MCF 10A (cell line): ENCODE measurements around the gene AOC2. TPM values are rescaled to one million over a fixed set of nuclear protein-coding genes. Genes with fewer than 3 reads are reported as not detected.
"Not testable (repeated sequence)": the region's sequence is repeated elsewhere in the genome, so short reads cannot be mapped to it uniquely, and the experiment has no call there.

Source experiments
- BruUV-seq: library from RNA; stranded (reverse); fragments of 400-500 nt; replicated peaks from 2 replicates; lab custom pipeline; 2021; lab: Mats Ljungman, UMichigan
- CTCF ChIA-PET: fragments of 300-600 bp; sonication (Branson Sonifier 250); formaldehyde crosslinking; extraction: SDS; loops from one replicate; lab custom pipeline; 2021; ENCODE audit warnings: antibody characterized with exemption, inconsistent platforms; lab: Yijun Ruan, JAX
- POLR2A ChIA-PET: fragments of 300-600, 350-650 bp; sonication (Branson Sonifier 250); formaldehyde crosslinking; extraction: SDS; loops from one replicate; lab custom pipeline; 2020; ENCODE audit warnings: antibody characterized with exemption, inconsistent platforms; lab: Yijun Ruan, JAX
- DNase-seq: peaks from one replicate; pipeline ENCODE4 v3.0.0-alpha.2; 2018; ENCODE audit not compliant: unreplicated experiment
- H3K27ac Mint-ChIP-seq: one replicate; pipeline ENCODE4 v1.8.0; 2022; ENCODE audit warnings: mild to moderate bottlenecking, low read depth, mixed read lengths; ENCODE audit not compliant: unreplicated experiment
- H3K27me3 Mint-ChIP-seq: one replicate; pipeline ENCODE4 v1.8.0; 2022; ENCODE audit warnings: mixed read lengths; ENCODE audit not compliant: insufficient read depth, unreplicated experiment
- H3K36me3 Mint-ChIP-seq: one replicate; pipeline ENCODE4 v1.8.0; 2022; ENCODE audit warnings: mild to moderate bottlenecking, moderate library complexity, mixed read lengths; ENCODE audit not compliant: insufficient read depth, unreplicated experiment
- H3K4me1 Mint-ChIP-seq: one replicate; pipeline ENCODE4 v1.8.0; 2022; ENCODE audit warnings: mixed read lengths; ENCODE audit not compliant: insufficient read depth, unreplicated experiment
- H3K4me3 Mint-ChIP-seq: one replicate; pipeline ENCODE4 v1.8.0; 2022; ENCODE audit warnings: mild to moderate bottlenecking, moderate library complexity, mixed read lengths; ENCODE audit not compliant: unreplicated experiment
- H3K9me3 Mint-ChIP-seq: one replicate; pipeline ENCODE4 v1.8.0; 2022; ENCODE audit warnings: mixed read lengths; ENCODE audit not compliant: unreplicated experiment
- intact Hi-C: fragments of 100-400 bp; cut with micrococcal nuclease; formaldehyde crosslinking; loops from 2 replicates; pipeline ENCODE4 v1.14.1; 2022
- total RNA-seq: library from RNA; stranded (reverse); gene quantifications from 2 replicates; pipeline ENCODE4 v1.2.3, GENCODE V29; 2022
- TF ChIP-seq, protein P1 (sequence below): fragments of 200-600 bp; IDR thresholded peaks from one replicate; pipeline ENCODE4 v1.8.0; 2022; ENCODE audit warnings: antibody characterized with exemption, mild to moderate bottlenecking; ENCODE audit not compliant: unreplicated experiment

AOC2 gene
- total RNA-seq, 1 experiment from 2014 or later: 2.6 TPM

GRCh38 chr17:42849451-42850181, 5.2 kb downstream of the AOC2 start:
- Mint-ChIP-seq H3K27me3 (peaks cover 26% of the 10 kb centered on the region), H3K36me3 (peaks cover 7% of the 10 kb centered on the region), H3K4me1 (peaks cover 13% of the 10 kb centered on the region), H3K9me3 (no peaks in the 10 kb centered on the region), H3K4me3 (no peak overlapping the region), H3K27ac (no peak overlapping the region)
- BruUV-seq: no TSS peak
- POLR2A ChIA-PET: no interaction called here
- intact Hi-C loops: no loop called here
- DNase-seq: no peak
- TF ChIP-seq, protein P1, sequence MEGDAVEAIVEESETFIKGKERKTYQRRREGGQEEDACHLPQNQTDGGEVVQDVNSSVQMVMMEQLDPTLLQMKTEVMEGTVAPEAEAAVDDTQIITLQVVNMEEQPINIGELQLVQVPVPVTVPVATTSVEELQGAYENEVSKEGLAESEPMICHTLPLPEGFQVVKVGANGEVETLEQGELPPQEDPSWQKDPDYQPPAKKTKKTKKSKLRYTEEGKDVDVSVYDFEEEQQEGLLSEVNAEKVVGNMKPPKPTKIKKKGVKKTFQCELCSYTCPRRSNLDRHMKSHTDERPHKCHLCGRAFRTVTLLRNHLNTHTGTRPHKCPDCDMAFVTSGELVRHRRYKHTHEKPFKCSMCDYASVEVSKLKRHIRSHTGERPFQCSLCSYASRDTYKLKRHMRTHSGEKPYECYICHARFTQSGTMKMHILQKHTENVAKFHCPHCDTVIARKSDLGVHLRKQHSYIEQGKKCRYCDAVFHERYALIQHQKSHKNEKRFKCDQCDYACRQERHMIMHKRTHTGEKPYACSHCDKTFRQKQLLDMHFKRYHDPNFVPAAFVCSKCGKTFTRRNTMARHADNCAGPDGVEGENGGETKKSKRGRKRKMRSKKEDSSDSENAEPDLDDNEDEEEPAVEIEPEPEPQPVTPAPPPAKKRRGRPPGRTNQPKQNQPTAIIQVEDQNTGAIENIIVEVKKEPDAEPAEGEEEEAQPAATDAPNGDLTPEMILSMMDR: no peak
- CTCF ChIA-PET: interaction anchor here (0.6 to 2.0 kb wide), 6 partner anchors 14 to 89 kb away, joined by 3 to 9 read pairs (median 6); no protein-coding TSS in a partner anchor

DNA sequence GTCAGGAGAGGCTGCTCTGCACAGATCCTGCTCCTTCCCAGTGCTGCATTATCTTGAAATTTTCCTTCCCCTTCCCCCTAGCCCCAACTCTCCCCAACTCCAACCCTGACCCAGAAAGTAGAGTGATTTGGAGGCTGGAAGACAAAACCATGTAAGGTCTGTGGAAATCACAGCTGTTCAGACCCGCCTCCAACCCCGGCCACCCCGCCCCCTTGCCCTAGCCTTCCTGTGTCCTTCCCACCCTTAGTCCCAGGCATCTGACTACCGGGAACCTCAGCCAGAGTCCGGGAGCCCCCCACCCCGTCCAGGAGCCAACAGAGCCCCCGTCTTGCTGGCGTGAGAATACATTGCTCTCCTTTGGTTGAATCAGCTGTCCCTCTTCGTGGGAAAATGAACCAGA, 6.6 kb downstream of the AOC2 start, which contains the start of gene AOC3:
Gene AOC3, plus strand, starts transcription at position 246 of the 400 bp plus-strand sequence. Its CDS starts 145 bp downstream, at position 391.
- CTCF ChIA-PET: interaction anchor here (0.6 to 1.0 kb wide), 2 partner anchors 78 to 278 kb away, joined by 3 to 4 read pairs; no protein-coding TSS in a partner anchor

GRCh38 chr17:42851371-42852240, 7.2 kb downstream of the AOC2 start:
- H3K4me1 Mint-ChIP-seq, POLR2A ChIA-PET, BruUV-seq, intact Hi-C loops, DNase-seq, H3K9me3 Mint-ChIP-seq, H3K36me3 Mint-ChIP-seq, H3K27ac Mint-ChIP-seq, H3K4me3 Mint-ChIP-seq: not testable (repeated sequence)
- peaks cover 30% of the 10 kb centered on the region for H3K27me3 Mint-ChIP-seq
- CTCF ChIA-PET: interaction anchor here (0.6 kb wide), 2 partner anchors 55 to 86 kb away, joined by 3 read pairs; no protein-coding TSS in a partner anchor

More for the DNA sequence above, 6.6 kb downstream of the AOC2 start, which contains the start of gene AOC3:
- TF ChIP-seq, protein P1: no peak
- no TSS peak for BruUV-seq
- POLR2A ChIA-PET: no interaction called here
- intact Hi-C loops: no loop called here
- no peak within 1 kb of the TSS for H3K4me3 Mint-ChIP-seq
- H3K9me3 Mint-ChIP-seq: no peaks in the 10 kb centered on the region
- H3K36me3 Mint-ChIP-seq: peaks cover 3% of the 10 kb centered on the region
- peaks cover 8% of the 10 kb centered on the region for H3K4me1 Mint-ChIP-seq
- no peak for DNase-seq
- peaks cover 26% of the 10 kb centered on the region for H3K27me3 Mint-ChIP-seq
- no peak within 1 kb of the TSS for H3K27ac Mint-ChIP-seq

GRCh38 chr17:42852351-42852750, 8.0 kb downstream of the AOC2 start:
- H3K9me3 Mint-ChIP-seq: no peaks in the 10 kb centered on the region
- H3K4me3 Mint-ChIP-seq: no peak overlapping the region
- H3K36me3 Mint-ChIP-seq: no peaks in the 10 kb centered on the region
- POLR2A ChIA-PET: interaction anchor here (1.0 kb wide), 1 partner anchor 15 kb away, joined by 3 read pairs; no protein-coding TSS in a partner anchor
- no TSS peak for BruUV-seq
- intact Hi-C loops: no loop called here
- H3K27ac Mint-ChIP-seq: no peak overlapping the region
- peaks cover 37% of the 10 kb centered on the region for H3K27me3 Mint-ChIP-seq
- TF ChIP-seq, protein P1: no peak
- DNase-seq: no peak
- CTCF ChIA-PET: interaction anchor here (0.6 to 1.0 kb wide), 2 partner anchors 10 to 85 kb away, joined by 3 read pairs; no protein-coding TSS in a partner anchor
- no peaks in the 10 kb centered on the region for H3K4me1 Mint-ChIP-seq
